Fibroblast of villous mesenchyme (primary cell): ENCODE data around the gene CNNM3. TPM values are rescaled to one million over a fixed set of nuclear protein-coding genes. Genes with fewer than 3 reads are reported as not detected.

ENCODE experiments used
- DNase-seq: peaks from one replicate; pipeline ENCODE4 v3.0.0-alpha.2; 2010; ENCODE audit warnings: low read depth
- H3K4me3 ChIP-seq: 2 replicates; pipeline ENCODE4 v1.5.1; 2011; ENCODE audit warnings: low read depth, mild to moderate bottlenecking, low read length
- CTCF ChIP-seq: IDR thresholded peaks from 2 replicates; pipeline ENCODE4 v1.5.1; 2012; ENCODE audit warnings: low read depth, mild to moderate bottlenecking, low read length; ENCODE audit not compliant: insufficient read depth
- total RNA-seq: library from RNA; depleted of rRNA; stranded (reverse); fragments of >200 nt; gene quantifications from 2 replicates; pipeline ENCODE4 v1.2.3, GENCODE V29; 2012

CNNM3 gene
- total RNA-seq, 1 donor, result 8.6 TPM

DNA sequence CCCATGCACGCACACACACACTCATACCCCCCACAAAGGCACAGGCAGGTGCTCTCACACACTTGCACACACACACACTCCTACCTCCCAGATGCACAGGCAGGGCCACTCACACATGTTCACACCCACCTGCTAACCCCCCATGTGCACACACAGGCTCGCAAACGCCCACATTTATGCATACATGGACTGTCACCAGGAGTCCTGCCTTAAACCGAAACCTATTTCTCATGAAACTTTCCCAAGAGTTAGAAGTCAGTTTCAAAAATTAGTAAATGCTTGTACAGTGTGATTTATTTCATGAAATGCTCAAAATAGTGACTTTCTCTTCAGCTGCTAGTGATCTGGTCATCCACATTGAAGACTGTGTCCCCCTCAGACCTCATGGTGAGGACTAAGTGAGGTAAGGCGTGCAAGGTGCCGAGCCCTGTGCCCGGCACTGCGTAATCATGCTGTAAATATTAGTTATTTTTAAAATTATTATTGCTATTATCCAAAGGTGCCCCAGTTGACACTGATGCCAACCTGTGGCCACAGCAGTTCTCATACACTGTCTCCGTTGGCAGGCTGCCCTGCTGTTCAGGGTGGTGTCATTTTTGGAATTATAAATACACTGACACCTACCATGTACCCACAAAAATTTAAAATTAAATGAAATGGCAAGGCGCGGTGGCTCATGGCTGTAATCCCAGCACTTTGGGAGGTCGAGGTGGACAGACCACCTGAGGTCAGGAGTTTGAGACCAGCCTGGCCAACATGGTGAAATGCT lies 43.0 kb upstream of the CNNM3 start:
- no peak overlapping the region for H3K4me3 ChIP-seq
- TF ChIP-seq CTCF, result no peak
- no peak for DNase-seq

- no peak for TF ChIP-seq CTCF
- H3K4me3 ChIP-seq, result no peak overlapping the region
- DNase-seq, result no peak
Observed at GRCh38 chr2:96773922-96774321, 42.1 kb upstream of the CNNM3 start.

DNA sequence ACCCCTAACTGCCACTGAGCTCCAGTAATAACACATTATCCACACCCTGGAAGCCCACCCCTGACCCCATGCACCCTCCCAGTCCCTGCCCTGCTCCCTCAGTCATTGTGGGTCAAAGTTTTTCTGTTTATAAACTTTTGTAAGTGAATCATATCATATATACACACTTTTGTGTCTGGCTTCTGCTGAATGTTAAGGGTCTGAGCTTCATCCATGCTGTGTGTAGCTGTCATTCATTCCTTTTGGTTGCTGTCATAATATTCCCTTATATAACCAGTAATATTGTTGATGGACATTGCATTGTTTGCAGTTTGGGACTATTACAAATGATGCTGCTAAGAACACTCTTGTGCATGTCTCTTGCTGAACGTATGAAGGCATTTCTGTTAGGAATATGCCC lies 40.9 kb upstream of the CNNM3 start:
- TF ChIP-seq CTCF, result no peak
- no peak for DNase-seq
- H3K4me3 ChIP-seq, result no peak overlapping the region

- H3K4me3 ChIP-seq, result no peak overlapping the region
- DNase-seq, result no peak
- no peak for TF ChIP-seq CTCF
Observed at GRCh38 chr2:96783388-96783787, 32.7 kb upstream of the CNNM3 start.

DNA sequence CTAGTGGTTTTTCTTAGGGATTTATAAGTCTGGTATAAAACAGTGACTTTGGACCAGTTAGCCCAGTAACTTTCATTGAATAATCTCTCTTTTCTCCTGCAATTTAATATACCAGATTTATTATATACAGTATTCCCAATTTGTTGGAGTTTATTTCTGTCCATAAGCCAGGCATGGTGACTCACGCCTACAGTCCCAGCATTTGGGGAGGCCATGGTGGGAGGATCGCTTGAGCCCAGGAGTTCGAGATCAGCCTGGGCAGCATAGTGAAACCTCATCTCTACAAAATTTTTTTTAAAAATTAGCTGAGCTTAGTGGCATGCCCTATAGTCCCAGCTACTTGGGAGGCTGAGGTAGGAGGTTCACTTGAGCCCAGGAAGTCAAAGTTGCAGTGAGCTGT lies 28.7 kb upstream of the CNNM3 start:
- no peak overlapping the region for H3K4me3 ChIP-seq
- no peak for TF ChIP-seq CTCF
- no peak for DNase-seq

DNA sequence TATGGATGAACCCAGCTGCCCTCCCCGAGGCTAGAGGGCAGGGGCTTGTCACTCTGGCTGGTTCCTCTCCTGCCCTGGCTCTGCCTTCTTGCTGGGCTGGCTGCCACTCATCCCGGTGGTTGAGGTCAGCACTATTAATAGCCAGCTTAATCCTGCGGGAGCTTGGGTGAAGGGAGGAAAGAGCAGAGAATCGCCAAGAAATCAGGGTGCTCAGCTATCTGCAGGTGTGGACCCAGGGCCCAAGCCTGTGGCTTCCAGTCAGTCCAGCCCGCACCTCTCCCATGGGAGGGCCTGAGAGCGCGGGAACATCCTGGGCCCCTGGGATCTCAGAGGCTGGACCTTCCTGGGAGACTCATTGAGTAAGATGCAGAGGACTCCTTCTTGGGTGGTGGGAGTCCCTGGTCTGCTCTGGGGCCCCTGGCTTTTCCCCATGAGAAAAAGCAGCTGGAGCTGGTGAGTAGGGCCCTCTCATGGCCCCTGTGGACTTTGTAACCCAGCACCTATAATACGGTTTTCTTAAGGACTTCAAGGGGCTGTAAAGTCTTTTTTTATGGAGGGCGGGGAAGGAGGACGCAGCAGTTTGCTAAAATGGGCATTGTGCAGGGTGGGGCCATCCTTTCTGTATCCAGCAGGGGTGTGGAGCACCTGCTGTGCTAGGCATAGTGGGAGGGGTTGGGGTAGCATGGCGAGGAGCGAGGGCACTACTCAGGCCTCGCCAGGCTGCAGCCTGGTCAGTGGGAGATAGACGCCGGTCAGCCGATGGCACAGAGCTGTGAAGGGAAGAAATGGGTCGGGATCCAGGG lies 27.4 kb upstream of the CNNM3 start:
- H3K4me3 ChIP-seq, result no peak overlapping the region
- TF ChIP-seq CTCF, result no peak
- DNase-seq, result peak; percentile 35
